Esophagus (tissue), 2 donors: ENCODE results near the gene FEN1. TPM values are rescaled to one million over a fixed set of nuclear protein-coding genes. Genes with fewer than 3 reads are reported as not detected.
A peak's percentile ranks its signal among the peaks of the same experiment; 100 is the strongest.

Experiments used
- H3K27ac ChIP-seq, 2 donors: one replicate each; pipeline ENCODE4 v1.5.1; 2013; ENCODE audit warnings: low read depth in 2 of 2, mild to moderate bottlenecking in 2 of 2, inconsistent platforms in 1 of 2, low read length in 1 of 2, moderate library complexity in 1 of 2
- H3K27me3 ChIP-seq, 2 donors: one replicate each; pipeline ENCODE4 v1.6.1; 2013; ENCODE audit warnings: low read length in 2 of 2, control low read depth in 1 of 2, mild to moderate bottlenecking in 1 of 2; ENCODE audit not compliant: insufficient read depth in 2 of 2, control insufficient read depth in 1 of 2
- H3K36me3 ChIP-seq, 2 donors: one replicate each; pipeline ENCODE4 v1.6.1; 2013; ENCODE audit warnings: low read length in 1 of 2; ENCODE audit not compliant: control insufficient read depth in 2 of 2, insufficient read depth in 2 of 2
- H3K4me1 ChIP-seq, 2 donors: one replicate each; pipeline ENCODE4 v1.6.1; 2013; ENCODE audit warnings: low read length in 1 of 2; ENCODE audit not compliant: control insufficient read depth in 2 of 2, insufficient read depth in 2 of 2
- H3K4me3 ChIP-seq, 2 donors: one replicate each; pipeline ENCODE4 v1.5.1; 2013; ENCODE audit warnings: low read length in 2 of 2, mild to moderate bottlenecking in 2 of 2, low read depth in 1 of 2, moderate library complexity in 1 of 2
- H3K9me3 ChIP-seq, 2 donors: one replicate each; pipeline ENCODE4 v1.6.1; 2013; ENCODE audit warnings: mild to moderate bottlenecking in 2 of 2, low read depth in 1 of 2, low read length in 1 of 2, moderate library complexity in 1 of 2; ENCODE audit not compliant: control insufficient read depth in 2 of 2, insufficient read depth in 1 of 2
- WGBS, 2 donors: extraction: QIAGEN DNeasy Blood & Tissue Kit; methylation state at CpG; one replicate each; pipeline ENCODE4 v1.1.7; 2013; 5-methylcytosine and 5-hydroxymethylcytosine counted together
- polyA plus RNA-seq, 2 donors: library from polyadenylated mRNA; stranded (reverse); fragments of 200-250 nt; gene quantifications; one replicate each; pipeline ENCODE4 v1.2.3, GENCODE V29; 2013
- donor health status: healthy with polysubstance abuse.
- donor health status: Bipolar disorder and iron deficiency.

Gene FEN1
- polyA plus RNA-seq, 2 donors, result 8.1 to 19.6 TPM

DNA sequence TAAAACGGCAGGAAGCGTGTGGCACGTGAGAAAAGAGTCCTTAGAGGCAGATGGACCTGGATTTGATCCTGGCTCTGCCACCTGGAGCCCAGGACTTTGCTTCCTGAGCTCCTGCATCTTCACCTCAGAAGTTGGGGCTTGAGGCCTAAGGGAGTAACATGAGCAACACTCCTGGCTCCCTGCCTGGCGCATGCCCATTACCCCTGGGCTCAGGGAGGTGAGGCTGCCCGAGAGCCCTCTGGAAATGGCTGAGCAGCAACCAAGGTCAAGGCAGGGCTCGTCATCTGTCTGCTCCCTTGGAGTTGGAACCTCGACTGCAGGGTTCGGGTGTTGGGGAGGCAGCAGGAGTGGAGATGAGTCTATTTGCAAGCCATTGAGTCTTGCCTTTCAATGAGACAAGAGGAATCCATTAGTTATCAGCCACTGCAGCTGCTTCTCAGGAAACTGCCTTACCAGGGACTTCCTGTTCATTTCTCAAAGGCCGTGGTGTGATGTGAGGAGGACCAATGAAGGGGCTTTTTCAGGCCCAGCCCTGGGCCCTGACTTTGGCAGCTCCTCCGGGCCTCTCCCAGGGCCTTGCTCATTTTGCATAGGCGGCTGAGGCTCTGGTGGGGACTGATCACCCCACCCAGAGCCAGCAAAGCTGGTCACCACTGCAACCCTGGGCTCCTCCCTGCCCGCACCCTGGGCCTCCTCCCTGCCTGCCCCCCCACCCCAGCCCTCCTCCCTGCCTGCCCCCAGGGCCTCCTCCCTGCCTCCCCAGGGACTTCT is 41.8 kb downstream of the FEN1 start:
- Histone ChIP-seq H3K27ac (peak overlapping the region; percentile 48 to 73), H3K4me3 (no peak overlapping the region), H3K36me3 (peaks cover 0 to 2% of the 10 kb centered on the region in 2 donors), H3K4me1 (peaks cover 2 to 8% of the 10 kb centered on the region in 2 donors), H3K27me3 (no peaks in the 10 kb centered on the region), H3K9me3 (no peaks in the 10 kb centered on the region)
- 54 to 59% methylated on average over 12 of the region's 12 CpGs for WGBS, 2 donors

DNA sequence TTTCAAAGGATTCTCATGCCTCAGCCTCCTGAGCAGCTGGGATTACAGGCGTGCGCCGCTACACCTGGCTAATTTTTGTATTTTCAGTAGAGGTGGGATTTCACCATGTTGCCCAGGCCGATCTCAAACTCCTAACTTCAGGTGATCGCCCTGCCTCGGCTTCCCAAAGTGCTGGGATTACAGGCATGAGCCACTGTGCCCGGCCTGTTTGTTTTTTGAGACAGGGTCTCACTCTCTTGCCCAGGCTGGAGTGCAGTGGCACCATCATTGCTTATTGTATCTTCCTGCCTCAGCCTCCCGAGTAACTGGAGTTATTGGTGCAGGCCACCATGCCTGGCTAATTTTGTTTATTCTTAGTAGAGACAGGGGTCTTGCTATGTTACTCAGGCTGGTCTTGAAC is 43.5 kb downstream of the FEN1 start:
- peaks cover 0 to 10% of the 10 kb centered on the region in 2 donors for H3K36me3 ChIP-seq
- no peaks in the 10 kb centered on the region for H3K9me3 ChIP-seq
- H3K4me1 ChIP-seq, result peaks cover 2 to 5% of the 10 kb centered on the region in 2 donors
- H3K4me3 ChIP-seq, result no peak overlapping the region
- no peaks in the 10 kb centered on the region for H3K27me3 ChIP-seq
- H3K27ac ChIP-seq, result no peak overlapping the region
- WGBS, 2 donors, result 93 to 95% methylated on average over 8 of the region's 8 CpGs

DNA sequence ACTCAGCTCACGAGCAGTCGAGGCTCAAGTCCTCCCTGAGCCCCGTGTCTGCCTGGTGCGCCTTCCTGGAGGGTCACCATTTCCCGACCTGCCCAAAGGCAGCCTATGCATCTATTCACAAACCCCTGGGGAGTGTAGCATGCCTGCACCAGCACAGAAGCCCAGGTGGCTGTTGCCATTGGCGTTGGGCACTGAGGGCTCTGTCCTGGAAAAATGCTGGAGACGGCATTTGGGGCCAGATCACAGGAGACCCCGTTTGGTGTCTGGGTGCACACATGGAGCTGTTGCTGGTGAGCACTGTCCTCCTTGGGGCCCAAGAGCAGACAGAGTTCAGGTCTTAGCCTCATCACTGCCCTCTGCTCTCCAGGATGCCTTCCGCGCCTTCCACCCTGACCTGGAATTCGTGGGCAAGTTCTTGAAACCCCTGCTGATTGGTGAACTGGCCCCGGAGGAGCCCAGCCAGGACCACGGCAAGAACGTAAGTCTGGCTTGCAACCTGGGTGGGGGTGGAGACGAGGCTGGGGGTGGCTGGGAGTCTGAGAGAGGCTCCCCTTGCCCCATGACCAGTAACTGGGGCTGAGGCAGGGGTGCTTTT is 44.8 kb downstream of the FEN1 start:
- peaks cover 2 to 5% of the 10 kb centered on the region in 2 donors for H3K4me1 ChIP-seq

DNA sequence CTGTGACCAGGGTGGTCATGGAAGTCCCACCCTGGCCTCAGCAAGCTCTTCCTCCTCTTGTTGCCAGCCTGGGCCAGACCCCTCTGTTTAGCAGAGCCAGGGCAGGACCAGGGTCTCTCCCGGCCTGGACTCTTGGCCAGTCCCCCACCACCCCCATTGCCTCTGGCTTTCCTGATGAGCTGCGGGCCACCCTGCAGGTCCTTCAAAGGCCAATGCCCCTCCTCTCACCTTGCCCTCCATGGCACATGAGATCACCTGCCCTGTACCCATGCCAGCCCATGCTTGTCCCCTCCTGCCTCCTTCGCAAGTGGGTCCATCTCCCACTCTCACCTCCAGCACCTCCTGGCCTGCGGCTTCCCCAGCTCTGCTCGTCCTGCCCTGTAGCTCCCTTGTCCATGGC is 45.8 kb downstream of the FEN1 start:
- Histone ChIP-seq H3K4me1 (peaks cover 2 to 5% of the 10 kb centered on the region in 2 donors), H3K4me3 (no peak overlapping the region), H3K9me3 (no peaks in the 10 kb centered on the region), H3K27ac (no peak overlapping the region), H3K27me3 (no peaks in the 10 kb centered on the region), H3K36me3 (peaks cover 0 to 13% of the 10 kb centered on the region in 2 donors)
- WGBS, 2 donors, result 91 to 93% methylated on average over 4 to 5 of the region's 5 CpGs

More for the DNA sequence above, 44.8 kb downstream of the FEN1 start:
- H3K36me3 ChIP-seq, result peaks cover 0 to 13% of the 10 kb centered on the region in 2 donors
- no peak overlapping the region for H3K4me3 ChIP-seq
- no peak overlapping the region for H3K27ac ChIP-seq
- H3K9me3 ChIP-seq, result no peaks in the 10 kb centered on the region
- WGBS, 2 donors, result 88% methylated on average over 15 of the region's 15 CpGs
- H3K27me3 ChIP-seq, result no peaks in the 10 kb centered on the region

DNA sequence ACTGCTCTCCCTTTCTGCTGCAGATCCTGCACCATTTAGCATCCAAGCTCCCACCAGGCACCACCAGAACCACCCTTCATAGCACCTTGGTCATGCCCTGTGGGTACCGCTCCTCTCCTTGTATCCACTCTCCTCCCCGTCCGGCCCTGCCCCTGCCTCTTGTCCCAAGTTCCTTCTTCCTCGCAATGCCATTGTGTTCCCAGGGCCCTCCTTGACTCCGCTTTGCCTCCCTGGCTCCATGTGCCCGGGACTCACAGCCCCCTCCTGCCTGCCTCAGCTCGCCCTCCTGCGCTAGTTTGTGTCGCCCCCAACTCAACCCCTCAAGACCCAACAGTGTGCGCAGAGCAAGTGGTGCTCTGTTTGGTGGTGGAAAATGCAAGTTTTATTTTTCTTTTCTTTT is 46.2 kb downstream of the FEN1 start:
- Histone ChIP-seq H3K9me3 (no peaks in the 10 kb centered on the region), H3K4me1 (peaks cover 2 to 5% of the 10 kb centered on the region in 2 donors), H3K27ac (no peak overlapping the region), H3K27me3 (no peaks in the 10 kb centered on the region), H3K36me3 (peaks cover 0 to 13% of the 10 kb centered on the region in 2 donors), H3K4me3 (no peak overlapping the region)
- 86 to 88% methylated on average over 10 of the region's 10 CpGs for WGBS, 2 donors

DNA sequence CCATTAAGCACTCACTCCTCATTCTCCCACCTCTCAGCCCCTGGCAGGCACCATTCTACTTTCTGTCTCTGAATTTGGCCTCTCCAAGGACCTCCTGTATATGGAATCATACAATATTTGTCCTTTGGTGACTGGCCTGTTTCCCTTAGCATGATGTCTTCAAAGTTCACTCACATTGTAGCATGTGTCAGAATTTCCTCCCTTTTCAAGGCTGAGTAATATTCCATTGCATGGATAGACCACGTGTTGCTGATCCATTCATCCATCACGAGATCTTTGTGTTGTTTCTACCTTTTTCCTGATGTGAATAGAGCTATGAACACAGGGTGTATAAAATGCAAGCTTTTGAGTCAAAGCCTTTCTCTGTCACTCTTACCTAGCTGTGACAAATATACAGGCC is 47.0 kb downstream of the FEN1 start:
- H3K4me1 ChIP-seq, result no peaks in the 10 kb centered on the region
- 90 to 91% methylated on average over 2 of the region's 2 CpGs for WGBS, 2 donors
- no peak overlapping the region for H3K4me3 ChIP-seq
- no peaks in the 10 kb centered on the region for H3K27me3 ChIP-seq
- H3K36me3 ChIP-seq, result peaks cover 0 to 13% of the 10 kb centered on the region in 2 donors
- H3K27ac ChIP-seq, result no peak overlapping the region
- no peaks in the 10 kb centered on the region for H3K9me3 ChIP-seq

DNA sequence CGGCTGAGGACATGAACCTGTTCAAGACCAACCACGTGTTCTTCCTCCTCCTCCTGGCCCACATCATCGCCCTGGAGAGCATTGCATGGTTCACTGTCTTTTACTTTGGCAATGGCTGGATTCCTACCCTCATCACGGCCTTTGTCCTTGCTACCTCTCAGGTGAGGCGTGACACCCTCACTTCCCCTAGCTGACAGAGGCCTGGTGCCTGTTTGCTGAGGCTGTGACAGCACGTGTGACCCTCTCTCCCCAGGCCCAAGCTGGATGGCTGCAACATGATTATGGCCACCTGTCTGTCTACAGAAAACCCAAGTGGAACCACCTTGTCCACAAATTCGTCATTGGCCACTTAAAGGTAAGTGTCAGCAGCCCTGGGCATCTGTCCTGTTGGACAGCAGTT is 47.7 kb downstream of the FEN1 start:
- Histone ChIP-seq H3K4me1 (no peaks in the 10 kb centered on the region), H3K27me3 (no peaks in the 10 kb centered on the region), H3K27ac (no peak overlapping the region), H3K36me3 (peaks cover 0 to 13% of the 10 kb centered on the region in 2 donors), H3K9me3 (no peaks in the 10 kb centered on the region), H3K4me3 (no peak overlapping the region)
- WGBS, 2 donors, result 88 to 89% methylated on average over 7 of the region's 7 CpGs

DNA sequence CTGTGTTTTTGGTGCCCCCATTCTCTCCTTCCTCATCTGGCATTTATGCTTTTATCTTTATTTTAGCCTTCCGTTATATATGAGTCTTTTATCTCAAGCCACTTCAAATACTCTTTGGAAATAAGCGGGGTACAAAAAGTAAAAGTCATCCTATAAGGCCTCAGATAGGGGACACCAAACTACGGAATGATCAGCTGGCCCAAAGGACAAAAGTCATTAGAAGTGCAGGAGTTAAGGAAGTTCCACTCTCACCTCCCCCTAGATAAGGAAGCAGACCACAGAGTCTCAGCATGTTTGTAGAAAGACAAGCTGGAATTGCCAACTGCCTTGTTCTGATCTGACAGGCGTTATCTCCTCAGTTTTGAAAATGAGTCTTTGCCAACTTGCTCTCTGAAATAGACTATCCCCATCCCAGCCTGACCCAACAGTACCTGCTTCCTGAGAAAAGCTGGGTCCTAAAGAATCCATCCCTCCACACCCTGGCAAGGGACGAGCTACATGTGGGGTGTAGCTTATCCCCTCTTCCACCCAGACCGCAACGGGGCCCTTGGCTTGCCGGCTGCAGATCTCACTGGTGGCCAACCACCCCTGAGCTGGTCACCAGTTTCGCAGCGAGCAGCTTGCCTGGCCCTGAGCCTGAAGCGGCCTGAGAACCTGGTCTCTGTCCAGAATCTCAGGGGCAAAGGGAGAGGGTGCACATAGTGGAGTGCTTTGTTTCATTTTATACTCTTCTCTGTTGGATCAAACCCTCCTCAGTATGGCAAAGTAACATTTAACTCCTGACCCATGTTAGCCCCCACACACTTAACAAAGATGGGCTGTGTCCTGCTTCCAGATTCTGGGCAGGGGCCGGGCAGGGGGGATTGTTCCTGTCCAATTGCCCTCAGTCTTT is 49.2 kb downstream of the FEN1 start:
- H3K27ac ChIP-seq, result no peak overlapping the region
- WGBS, 2 donors, result 84 to 87% methylated on average over 12 of the region's 12 CpGs
- no peak overlapping the region for H3K4me3 ChIP-seq
- H3K36me3 ChIP-seq, result peaks cover 0 to 13% of the 10 kb centered on the region in 2 donors
- H3K9me3 ChIP-seq, result no peaks in the 10 kb centered on the region
- no peaks in the 10 kb centered on the region for H3K27me3 ChIP-seq
- no peaks in the 10 kb centered on the region for H3K4me1 ChIP-seq

DNA sequence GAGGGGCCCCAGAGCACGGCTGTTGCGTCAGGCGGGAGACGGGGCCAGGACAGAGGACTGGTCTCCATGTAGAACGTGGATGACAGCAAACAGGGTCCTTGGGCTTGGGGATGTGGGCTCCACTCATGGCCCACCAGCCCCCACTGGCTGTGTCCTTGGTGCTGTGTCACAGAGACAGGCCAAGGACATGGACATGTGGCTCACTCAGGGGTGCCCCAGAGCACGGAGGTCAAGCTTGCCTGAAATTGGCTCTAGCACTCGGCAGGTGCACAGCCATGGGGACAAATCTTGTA is 49.8 kb downstream of the FEN1 start:
- 94 to 96% methylated on average over 7 of the region's 7 CpGs for WGBS, 2 donors
- no peaks in the 10 kb centered on the region for H3K27me3 ChIP-seq
- H3K4me3 ChIP-seq, result no peak overlapping the region
- no peaks in the 10 kb centered on the region for H3K9me3 ChIP-seq
- peaks cover 0 to 13% of the 10 kb centered on the region in 2 donors for H3K36me3 ChIP-seq
- no peaks in the 10 kb centered on the region for H3K4me1 ChIP-seq
- no peak overlapping the region for H3K27ac ChIP-seq
